Transverse colon (tissue), 4 donors: ENCODE measurements around the gene MYBL2.

Source experiments
- EP300 ChIP-seq: sonication (generic); formaldehyde crosslinking; IDR thresholded peaks from one replicate; pipeline ENCODE4 v1.6.1; 2017; ENCODE audit warnings: antibody characterized with exemption, low read depth
- POLR2A ChIP-seq: fragments of 450-650 bp; IDR thresholded peaks from one replicate; pipeline ENCODE4 v1.6.1; 2016; ENCODE audit warnings: antibody characterized with exemption, mild to moderate bottlenecking, moderate library complexity
- POLR2AphosphoS5 ChIP-seq, 3 donors: sonication (generic); formaldehyde crosslinking; IDR thresholded peaks; one replicate each; pipeline ENCODE4 v1.6.1; 2016; ENCODE audit warnings: antibody characterized with exemption in 3 of 3
- TF ChIP-seq, protein P1 (sequence below), 5 experiments: fragments of 200-600 bp in 3 of 5; fragments of 450-650 bp in 2 of 5; sonication (generic) in 3 of 5; IDR thresholded peaks; 1 replicate in 2 of 5; 2 replicates in 3 of 5; pipeline ENCODE4 v1.5.1; 2016 to 2017; ENCODE audit warnings: antibody characterized with exemption in 5 of 5, inconsistent platforms in 3 of 5, mild to moderate bottlenecking in 2 of 5, moderate library complexity in 1 of 5

DNA sequence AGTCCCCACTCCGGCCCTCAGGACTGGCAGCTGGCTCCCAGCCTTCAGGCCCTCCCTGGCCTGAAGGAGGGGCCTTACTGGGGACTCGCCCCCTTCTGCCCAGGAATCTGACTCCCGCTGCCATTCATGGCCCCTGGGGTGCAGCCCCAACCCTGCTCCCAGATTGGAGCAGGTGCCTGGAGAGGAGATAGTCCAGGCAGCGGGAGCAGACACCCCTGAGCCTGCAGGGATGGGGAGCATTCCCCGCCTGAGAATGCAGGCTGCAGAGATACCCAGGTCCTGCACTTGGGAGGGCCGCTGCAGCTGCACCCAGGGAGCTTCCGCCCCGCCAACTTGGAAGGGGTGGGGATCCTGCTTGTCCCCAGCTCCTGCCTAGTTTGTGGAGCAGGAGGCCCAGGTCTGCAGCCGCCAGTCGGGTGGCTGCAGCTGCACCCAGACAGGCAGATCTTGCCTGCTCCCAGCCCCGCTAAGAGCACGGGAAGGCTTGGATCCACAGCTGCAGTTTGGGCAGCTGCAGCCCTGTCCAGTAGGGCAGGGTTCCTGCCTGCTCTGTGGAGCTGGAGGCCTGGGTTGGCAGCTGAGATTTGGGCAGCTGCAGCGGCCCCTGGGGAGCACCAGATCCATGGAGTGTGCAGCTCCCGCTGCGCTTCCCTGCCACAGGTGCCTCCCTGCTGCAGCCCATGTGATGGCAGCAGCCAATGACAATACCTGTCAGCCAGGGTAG is 54.7 kb downstream of the MYBL2 start:
- TF ChIP-seq, protein P1, sequence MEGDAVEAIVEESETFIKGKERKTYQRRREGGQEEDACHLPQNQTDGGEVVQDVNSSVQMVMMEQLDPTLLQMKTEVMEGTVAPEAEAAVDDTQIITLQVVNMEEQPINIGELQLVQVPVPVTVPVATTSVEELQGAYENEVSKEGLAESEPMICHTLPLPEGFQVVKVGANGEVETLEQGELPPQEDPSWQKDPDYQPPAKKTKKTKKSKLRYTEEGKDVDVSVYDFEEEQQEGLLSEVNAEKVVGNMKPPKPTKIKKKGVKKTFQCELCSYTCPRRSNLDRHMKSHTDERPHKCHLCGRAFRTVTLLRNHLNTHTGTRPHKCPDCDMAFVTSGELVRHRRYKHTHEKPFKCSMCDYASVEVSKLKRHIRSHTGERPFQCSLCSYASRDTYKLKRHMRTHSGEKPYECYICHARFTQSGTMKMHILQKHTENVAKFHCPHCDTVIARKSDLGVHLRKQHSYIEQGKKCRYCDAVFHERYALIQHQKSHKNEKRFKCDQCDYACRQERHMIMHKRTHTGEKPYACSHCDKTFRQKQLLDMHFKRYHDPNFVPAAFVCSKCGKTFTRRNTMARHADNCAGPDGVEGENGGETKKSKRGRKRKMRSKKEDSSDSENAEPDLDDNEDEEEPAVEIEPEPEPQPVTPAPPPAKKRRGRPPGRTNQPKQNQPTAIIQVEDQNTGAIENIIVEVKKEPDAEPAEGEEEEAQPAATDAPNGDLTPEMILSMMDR (IDR thresholded peaks at IDR 0.05), result no peak
- no peak for TF ChIP-seq POLR2A
- TF ChIP-seq POLR2AphosphoS5 (IDR thresholded peaks at IDR 0.05), result no peak
- TF ChIP-seq EP300, result no peak
